Testis (tissue), 5 donors: ENCODE data around the gene NKIRAS1. TPM values are rescaled to one million over a fixed set of nuclear protein-coding genes. Genes with fewer than 3 reads are reported as not detected.

Experiments used
- DNase-seq: peaks from one replicate; pipeline ENCODE4 v3.0.0-alpha.2; 2019
- H3K27ac ChIP-seq, 2 donors: fragments of 200-600 bp; sonication (generic); one replicate each; pipeline ENCODE4 v1.5.1; 2019
- H3K27me3 ChIP-seq: fragments of 200-600 bp; sonication (generic); one replicate; pipeline ENCODE4 v1.5.1; 2019
- H3K36me3 ChIP-seq: fragments of 200-600 bp; sonication (generic); one replicate; pipeline ENCODE4 v1.5.1; 2017; ENCODE audit warnings: low read depth; ENCODE audit errors: missing control alignments
- H3K4me1 ChIP-seq: fragments of 200-600 bp; sonication (generic); one replicate; pipeline ENCODE4 v1.5.1; 2019
- H3K4me3 ChIP-seq, 2 donors: fragments of 200-600 bp; sonication (generic); one replicate each; pipeline ENCODE4 v1.5.1; 2017 to 2019
- H3K9me3 ChIP-seq: fragments of 200-600 bp; sonication (generic); one replicate; pipeline ENCODE4 v1.5.1; 2017
- CTCF ChIP-seq, 3 experiments: fragments of 450-650 bp in 2 of 3; fragments of 200-600 bp in 1 of 3; sonication (generic) in 1 of 3; IDR thresholded peaks; one replicate each; pipeline ENCODE4 v1.5.1; 2016 to 2019; ENCODE audit warnings: antibody characterized with exemption in 3 of 3, mild to moderate bottlenecking in 2 of 3, moderate library complexity in 1 of 3
- POLR2A ChIP-seq: fragments of 450-650 bp; IDR thresholded peaks from one replicate; pipeline ENCODE4 v1.6.1; 2017; ENCODE audit warnings: antibody characterized with exemption, mild to moderate bottlenecking, moderate library complexity
- WGBS, 2 donors: methylation state at CpG; one replicate each; pipeline ENCODE4 v1.1.5; 2018; 5-methylcytosine and 5-hydroxymethylcytosine counted together
- intact Hi-C: fragments of 100-400 bp; cut with DNase I; formaldehyde crosslinking; loops from one replicate; pipeline ENCODE4 v1.15.1; 2023; ENCODE audit warnings: low total_unique reads
- long read RNA-seq, 2 donors: transcript quantifications; one replicate each; lab custom pipeline, GENCODE V29; 2026
- polyA plus RNA-seq: library from polyadenylated mRNA; stranded (reverse); fragments of 350-450 nt; fragmentation: Illumina TruSeq; extraction: RNeasy Lipid Tissue Mini Kit (QIAGEN cat#74804); gene quantifications from one replicate; pipeline ENCODE4 v1.2.3, GENCODE V29; 2014; ENCODE audit warnings: low read depth, low replicate concordance; ENCODE audit not compliant: insufficient read depth
- total RNA-seq, 2 donors: library from RNA; depleted of rRNA; stranded (reverse); fragments of >200 nt; gene quantifications; one replicate each; pipeline ENCODE4 v1.2.3, GENCODE V29; 2016

NKIRAS1 gene
- total RNA-seq (10 to 100 TPM; 37.2 to 41.1 TPM), polyA plus RNA-seq (35.0 TPM)
- long read RNA-seq, donor 1, transcript NKIRAS1-206 (5 exons, 2,014 nt): major isoform, 8 of 3,115 reads
- long read RNA-seq, donor 1, partial matches to known transcripts: 2,635 of 3,115 reads
- long read RNA-seq, donor 1, other reads (novel, unspliced or antisense): 469 of 3,115 reads
- long read RNA-seq, donor 2, partial matches to known transcripts: 1,911 of 2,137 reads
- long read RNA-seq, donor 2, other reads (novel, unspliced or antisense): 222 of 2,137 reads

DNA sequence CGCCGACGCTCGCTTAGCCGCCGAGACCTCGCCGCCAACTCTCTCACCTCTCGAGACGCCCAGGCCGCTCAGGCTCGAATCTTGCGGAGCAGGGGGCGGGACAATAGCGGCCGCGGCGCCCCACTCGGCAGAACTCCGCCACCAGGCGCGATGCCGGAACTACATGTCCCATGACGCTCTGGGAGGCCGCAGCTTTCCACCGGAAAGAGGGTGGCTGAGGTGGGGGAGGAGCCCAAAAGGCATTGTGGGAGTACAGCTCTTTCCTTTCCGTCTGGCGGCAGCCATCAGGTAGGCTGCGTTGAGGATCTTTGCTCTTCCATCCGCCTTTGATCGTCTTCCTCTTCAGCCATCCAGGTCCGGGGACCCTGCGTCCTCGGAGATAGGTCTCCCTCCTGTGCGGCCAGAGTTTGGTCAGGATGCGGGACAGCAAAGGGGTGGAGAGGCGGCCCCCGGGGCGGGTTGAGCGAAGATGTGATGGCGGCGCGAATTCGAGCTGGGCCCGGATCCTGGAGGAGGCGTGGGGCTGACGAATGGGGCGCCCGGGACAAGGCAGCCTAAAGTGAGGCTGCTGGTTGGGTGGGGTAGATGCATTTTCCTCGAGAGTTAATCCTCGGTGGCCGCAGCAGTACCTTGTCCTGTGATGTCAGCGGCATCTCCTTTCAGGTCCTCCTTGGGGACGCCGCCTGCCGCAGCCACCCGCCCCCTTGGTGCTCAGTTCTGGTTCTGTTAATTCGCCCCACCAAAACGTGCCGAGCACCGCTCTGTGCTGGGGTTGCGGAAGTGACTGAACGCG is at the start of gene NKIRAS1, which contains the start of gene RPL15:
TSS of gene NKIRAS1 (minus strand) at position 105 of the 793 bp plus-strand sequence. CDS start 6,086 bp downstream, outside the sequence.
TSS of gene RPL15 (plus strand) at position 247 of the 793 bp plus-strand sequence. CDS start 728 bp downstream, outside the sequence.
- DNase-seq: peak; percentile 98
- H3K36me3 ChIP-seq: no peaks in the 10 kb centered on the region
- H3K4me3 ChIP-seq: peak within 1 kb of the TSS; percentile 80 to 97
- H3K27me3 ChIP-seq: no peaks in the 10 kb centered on the region
- H3K27ac ChIP-seq: peak within 1 kb of the TSS; percentile 81 to 98
- 0 to 1% methylated on average over 40 to 57 of the region's 64 CpGs for WGBS, 2 donors
- intact Hi-C loops: no loop called here
- H3K9me3 ChIP-seq: no peaks in the 10 kb centered on the region
- TF ChIP-seq POLR2A (peak; percentile 70), CTCF (IDR thresholded peaks at IDR 0.05) (peak; percentile 46 to 83 (median 81))
- H3K4me1 ChIP-seq: peaks cover 10% of the 10 kb centered on the region

GRCh38 chr3:23966328-23966727 is 49.5 kb upstream of the NKIRAS1 start:
- Histone ChIP-seq H3K9me3 (no peaks in the 10 kb centered on the region), H3K27ac (no peak overlapping the region), H3K4me1 (no peaks in the 10 kb centered on the region), H3K36me3 (no peaks in the 10 kb centered on the region), H3K4me3 (no peak overlapping the region), H3K27me3 (no peaks in the 10 kb centered on the region)
- TF ChIP-seq POLR2A: no peak
- TF ChIP-seq CTCF (IDR thresholded peaks at IDR 0.05): no peak
- 89% methylated on average over 1 of the region's 1 CpG for WGBS, 2 donors
- no peak for DNase-seq
- intact Hi-C loops: no loop called here

DNA sequence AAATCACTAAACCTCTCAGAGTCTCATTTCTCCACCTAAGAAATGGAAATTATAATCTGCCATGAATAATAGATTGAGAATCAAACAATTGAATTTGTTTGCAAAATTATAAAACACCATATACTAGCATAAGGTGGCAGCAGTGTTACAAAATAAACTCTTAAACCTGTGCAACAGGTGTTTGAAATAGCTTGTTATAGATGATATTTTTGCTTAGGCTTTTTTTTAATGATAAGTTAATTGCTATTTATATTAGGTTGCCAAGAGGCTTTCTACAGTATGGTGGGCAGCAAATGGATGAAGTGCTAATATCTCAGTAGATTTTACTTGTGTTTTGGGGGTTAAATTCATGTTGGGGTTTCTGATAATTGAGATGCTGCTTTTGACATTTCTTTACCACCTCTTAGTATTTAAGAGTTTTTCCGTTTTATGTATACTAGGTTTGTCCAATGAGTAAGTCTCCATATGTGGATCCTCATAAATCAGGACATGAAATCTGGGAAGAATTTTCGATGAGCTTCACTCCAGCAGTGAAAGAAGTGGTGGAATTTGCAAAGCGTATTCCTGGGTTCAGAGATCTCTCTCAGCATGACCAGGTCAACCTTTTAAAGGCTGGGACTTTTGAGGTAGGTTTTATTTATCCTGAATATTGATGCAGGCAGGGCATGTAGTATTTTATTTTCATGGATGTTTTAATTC is 47.9 kb upstream of the NKIRAS1 start:
- DNase-seq: no peak
- H3K27me3 ChIP-seq: no peaks in the 10 kb centered on the region
- no peak overlapping the region for H3K27ac ChIP-seq
- no peaks in the 10 kb centered on the region for H3K9me3 ChIP-seq
- no peak for TF ChIP-seq POLR2A
- TF ChIP-seq CTCF (IDR thresholded peaks at IDR 0.05): no peak
- 81 to 85% methylated on average over 3 of the region's 3 CpGs for WGBS, 2 donors
- no peaks in the 10 kb centered on the region for H3K36me3 ChIP-seq
- no peak overlapping the region for H3K4me3 ChIP-seq
- no peaks in the 10 kb centered on the region for H3K4me1 ChIP-seq
- intact Hi-C loops: no loop called here

DNA sequence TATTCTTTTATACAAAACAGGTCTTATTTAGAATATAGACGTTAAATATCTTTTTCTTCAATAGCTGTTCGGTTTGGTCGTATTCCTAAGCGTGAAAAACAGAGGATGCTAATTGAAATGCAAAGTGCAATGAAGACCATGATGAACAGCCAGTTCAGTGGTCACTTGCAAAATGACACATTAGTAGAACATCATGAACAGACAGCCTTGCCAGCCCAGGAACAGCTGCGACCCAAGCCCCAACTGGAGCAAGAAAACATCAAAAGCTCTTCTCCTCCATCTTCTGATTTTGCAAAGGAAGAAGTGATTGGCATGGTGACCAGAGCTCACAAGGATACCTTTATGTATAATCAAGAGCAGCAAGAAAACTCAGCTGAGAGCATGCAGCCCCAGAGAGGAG is 45.1 kb upstream of the NKIRAS1 start:
- Histone ChIP-seq H3K4me1 (no peaks in the 10 kb centered on the region), H3K36me3 (no peaks in the 10 kb centered on the region), H3K27ac (no peak overlapping the region), H3K9me3 (no peaks in the 10 kb centered on the region), H3K4me3 (no peak overlapping the region), H3K27me3 (no peaks in the 10 kb centered on the region)
- TF ChIP-seq POLR2A (no peak), CTCF (IDR thresholded peaks at IDR 0.05) (no peak)
- WGBS, 2 donors: 84 to 94% methylated on average over 5 of the region's 5 CpGs
- no peak for DNase-seq
- intact Hi-C loops: no loop called here
